Measurements from ENCODE around the gene LRPAP1.

Gene LRPAP1

DNA sequence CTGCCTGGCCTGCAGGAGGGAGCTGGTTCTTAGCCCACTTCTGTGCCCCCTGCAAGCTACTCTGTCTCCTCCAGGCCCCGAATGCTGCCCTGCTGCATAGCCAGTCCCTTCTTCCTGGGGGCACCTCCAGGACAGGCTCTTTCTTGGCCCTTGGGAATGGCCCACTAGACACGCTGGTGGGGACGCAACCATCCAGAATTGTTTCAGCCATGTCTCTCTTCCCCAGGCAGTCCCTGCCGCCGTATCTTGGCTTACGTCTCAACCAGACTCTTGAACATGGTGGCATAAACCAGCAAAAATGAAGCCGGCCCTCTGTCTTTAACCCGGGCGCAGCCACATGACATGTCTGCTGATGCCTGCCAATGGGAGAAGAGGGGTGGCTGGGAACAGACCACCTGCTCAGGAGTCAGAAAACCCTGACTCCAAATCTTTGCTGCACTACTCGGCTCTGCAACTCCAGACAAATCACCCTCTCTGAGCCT is 9.0 kb downstream of the LRPAP1 start:
- no peak overlapping the region for H2AFZ ChIP-seq (ENCODE audit: low read depth, low read length)
- no peak for DNase-seq
- H3K9ac ChIP-seq (ENCODE audit: low read length) = no peak overlapping the region
- H2AK5ac ChIP-seq (ENCODE audit: low read length, severe bottlenecking) = no peak overlapping the region
- peaks cover 53 to 96% of the 10 kb centered on the region in 2 experiments for H3K36me3 ChIP-seq (ENCODE audit: control insufficient read depth in 1 of 2, insufficient read depth in 2 of 2, low read depth in 1 of 2, low read length in 2 of 2)
- H3K23ac ChIP-seq (ENCODE audit: low read length in 2 of 2) = no peak overlapping the region
- no peak overlapping the region for H2BK12ac ChIP-seq (ENCODE audit: low read length in 2 of 2)
- H2BK5ac ChIP-seq (ENCODE audit: low read depth, low read length, poor library complexity, severe bottlenecking) = no peak overlapping the region
- H4K8ac ChIP-seq (ENCODE audit: low read length) = no peak overlapping the region
- H3K9me3 ChIP-seq (ENCODE audit: control insufficient read depth, low read length) = no peaks in the 10 kb centered on the region
- no peak overlapping the region for H3K18ac ChIP-seq (ENCODE audit: low read depth in 1 of 2, low read length in 2 of 2)
- no peaks in the 10 kb centered on the region for H3K27me3 ChIP-seq (ENCODE audit: control insufficient read depth in 1 of 2, insufficient read depth in 1 of 2, low read length in 2 of 2)
- no peak overlapping the region for H2BK120ac ChIP-seq (ENCODE audit: low read depth, low read length)
- H3K14ac ChIP-seq (ENCODE audit: low read length in 2 of 2) = no peak overlapping the region
- H3K4me2 ChIP-seq (ENCODE audit: low read length, poor library complexity, severe bottlenecking) = no peak overlapping the region
- peaks cover 62% of the 10 kb centered on the region for H3K79me1 ChIP-seq (replicated peaks; ENCODE audit: low read length, poor library complexity, severe bottlenecking)
- no peak overlapping the region for H4K91ac ChIP-seq (ENCODE audit: low read length)
- no peak overlapping the region for H3K27ac ChIP-seq (ENCODE audit: low read length, poor library complexity, severe bottlenecking)
- no peak overlapping the region for H3K4me3 ChIP-seq (ENCODE audit: insufficient read depth in 1 of 2, low read depth in 1 of 2, low read length in 2 of 2)
- no peak overlapping the region for H3K4ac ChIP-seq (ENCODE audit: low read depth in 1 of 2, low read length in 2 of 2)
- peaks cover 7% of the 10 kb centered on the region for H3K4me1 ChIP-seq (ENCODE audit: control insufficient read depth, insufficient read depth, low read depth, low read length)
- WGBS = 100% methylated on average over 10 of the region's 10 CpGs
- H2BK15ac ChIP-seq (ENCODE audit: low read depth, poor library complexity, severe bottlenecking) = no peak overlapping the region

DNA sequence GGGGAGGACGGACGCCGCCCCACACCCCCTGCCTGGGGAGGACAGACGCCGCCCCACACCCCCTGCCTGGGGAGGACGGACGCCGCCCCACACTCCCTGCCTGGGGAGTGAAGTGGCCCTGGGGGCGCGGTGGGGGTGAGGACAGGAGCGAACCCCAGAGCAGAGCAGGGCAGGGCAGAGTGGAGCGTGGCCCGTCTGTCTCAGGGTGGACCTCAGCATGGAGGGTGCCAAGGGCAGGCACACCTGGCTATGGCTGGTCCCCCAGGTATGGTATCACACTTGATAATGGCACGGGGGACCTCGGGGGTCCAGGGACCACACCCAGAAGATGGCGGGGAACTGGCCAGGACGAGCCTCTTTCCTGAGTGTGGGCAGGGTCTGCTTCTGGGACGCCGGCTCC is 9.6 kb downstream of the LRPAP1 start:
- H3K4me1 ChIP-seq (ENCODE audit: control insufficient read depth, insufficient read depth, low read depth, low read length) = peaks cover 4% of the 10 kb centered on the region
- no peak overlapping the region for H3K27ac ChIP-seq (ENCODE audit: low read length, poor library complexity, severe bottlenecking)
- H4K8ac ChIP-seq (ENCODE audit: low read length) = no peak overlapping the region
- no peak overlapping the region for H2BK120ac ChIP-seq (ENCODE audit: low read depth, low read length)
- no peak overlapping the region for H3K4ac ChIP-seq (ENCODE audit: low read depth in 1 of 2, low read length in 2 of 2)
- H3K4me3 ChIP-seq (ENCODE audit: insufficient read depth in 1 of 2, low read depth in 1 of 2, low read length in 2 of 2) = no peak overlapping the region
- no peak overlapping the region for H2AK5ac ChIP-seq (ENCODE audit: low read length, severe bottlenecking)
- peaks cover 57% of the 10 kb centered on the region for H3K79me1 ChIP-seq (replicated peaks; ENCODE audit: low read length, poor library complexity, severe bottlenecking)
- no peak overlapping the region for H4K91ac ChIP-seq (ENCODE audit: low read length)
- H2BK12ac ChIP-seq (ENCODE audit: low read length in 2 of 2) = no peak overlapping the region
- no peak overlapping the region for H3K4me2 ChIP-seq (ENCODE audit: low read length, poor library complexity, severe bottlenecking)
- no peak overlapping the region for H3K9ac ChIP-seq (ENCODE audit: low read length)
- no peak overlapping the region for H2AFZ ChIP-seq (ENCODE audit: low read depth, low read length)
- 98% methylated on average over 16 of the region's 19 CpGs for whole genome bisulfite sequencing
- no peak overlapping the region for H2BK15ac ChIP-seq (ENCODE audit: low read depth, poor library complexity, severe bottlenecking)
- peaks cover 58 to 96% of the 10 kb centered on the region in 2 experiments for H3K36me3 ChIP-seq (ENCODE audit: control insufficient read depth in 1 of 2, insufficient read depth in 2 of 2, low read depth in 1 of 2, low read length in 2 of 2)
- DNase-seq = no peak
- H2BK5ac ChIP-seq (ENCODE audit: low read depth, low read length, poor library complexity, severe bottlenecking) = no peak overlapping the region
- no peak overlapping the region for H3K23ac ChIP-seq (ENCODE audit: low read length in 2 of 2)
- H3K14ac ChIP-seq (ENCODE audit: low read length in 2 of 2) = no peak overlapping the region
- H3K27me3 ChIP-seq (ENCODE audit: control insufficient read depth in 1 of 2, insufficient read depth in 1 of 2, low read length in 2 of 2) = no peaks in the 10 kb centered on the region
- H3K9me3 ChIP-seq (ENCODE audit: control insufficient read depth, low read length) = no peaks in the 10 kb centered on the region
- H3K18ac ChIP-seq (ENCODE audit: low read depth in 1 of 2, low read length in 2 of 2) = no peak overlapping the region

DNA sequence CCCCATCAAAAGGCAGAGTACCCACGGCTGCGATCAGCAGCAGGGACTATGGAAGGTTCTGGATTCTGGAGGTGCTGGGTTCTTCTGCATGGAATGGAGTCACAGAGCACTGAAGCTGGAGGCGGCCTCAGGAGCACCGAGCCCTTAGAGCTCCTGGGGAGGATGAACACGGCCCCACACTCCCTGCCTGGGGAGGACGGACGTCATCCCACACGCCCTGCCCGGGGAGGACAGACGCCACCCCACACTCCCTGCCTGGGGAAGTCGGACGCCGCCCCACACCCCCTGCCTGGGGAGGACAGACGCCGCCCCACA is 9.9 kb downstream of the LRPAP1 start:
- no peak overlapping the region for H3K9ac ChIP-seq (ENCODE audit: low read length)
- H3K4ac ChIP-seq (ENCODE audit: low read depth in 1 of 2, low read length in 2 of 2) = no peak overlapping the region
- H3K27me3 ChIP-seq (ENCODE audit: control insufficient read depth in 1 of 2, insufficient read depth in 1 of 2, low read length in 2 of 2) = no peaks in the 10 kb centered on the region
- H2BK120ac ChIP-seq (ENCODE audit: low read depth, low read length) = no peak overlapping the region
- no peak overlapping the region for H2BK12ac ChIP-seq (ENCODE audit: low read length in 2 of 2)
- peaks cover 61 to 96% of the 10 kb centered on the region in 2 experiments for H3K36me3 ChIP-seq (ENCODE audit: control insufficient read depth in 1 of 2, insufficient read depth in 2 of 2, low read depth in 1 of 2, low read length in 2 of 2)
- no peak overlapping the region for H3K14ac ChIP-seq (ENCODE audit: low read length in 2 of 2)
- H2BK5ac ChIP-seq (ENCODE audit: low read depth, low read length, poor library complexity, severe bottlenecking) = no peak overlapping the region
- no peak overlapping the region for H3K18ac ChIP-seq (ENCODE audit: low read depth in 1 of 2, low read length in 2 of 2)
- H3K23ac ChIP-seq (ENCODE audit: low read length in 2 of 2) = no peak overlapping the region
- H2AK5ac ChIP-seq (ENCODE audit: low read length, severe bottlenecking) = no peak overlapping the region
- no peak overlapping the region for H2BK15ac ChIP-seq (ENCODE audit: low read depth, poor library complexity, severe bottlenecking)
- no peaks in the 10 kb centered on the region for H3K9me3 ChIP-seq (ENCODE audit: control insufficient read depth, low read length)
- H2AFZ ChIP-seq (ENCODE audit: low read depth, low read length) = no peak overlapping the region
- no peak overlapping the region for H4K91ac ChIP-seq (ENCODE audit: low read length)
- peaks cover 54% of the 10 kb centered on the region for H3K79me1 ChIP-seq (replicated peaks; ENCODE audit: low read length, poor library complexity, severe bottlenecking)
- H3K4me1 ChIP-seq (ENCODE audit: control insufficient read depth, insufficient read depth, low read depth, low read length) = no peaks in the 10 kb centered on the region
- no peak for DNase-seq
- no peak overlapping the region for H3K4me3 ChIP-seq (ENCODE audit: insufficient read depth in 1 of 2, low read depth in 1 of 2, low read length in 2 of 2)
- WGBS = 95% methylated on average over 13 of the region's 15 CpGs
- no peak overlapping the region for H3K27ac ChIP-seq (ENCODE audit: low read length, poor library complexity, severe bottlenecking)
- H3K4me2 ChIP-seq (ENCODE audit: low read length, poor library complexity, severe bottlenecking) = no peak overlapping the region
- no peak overlapping the region for H4K8ac ChIP-seq (ENCODE audit: low read length)

DNA sequence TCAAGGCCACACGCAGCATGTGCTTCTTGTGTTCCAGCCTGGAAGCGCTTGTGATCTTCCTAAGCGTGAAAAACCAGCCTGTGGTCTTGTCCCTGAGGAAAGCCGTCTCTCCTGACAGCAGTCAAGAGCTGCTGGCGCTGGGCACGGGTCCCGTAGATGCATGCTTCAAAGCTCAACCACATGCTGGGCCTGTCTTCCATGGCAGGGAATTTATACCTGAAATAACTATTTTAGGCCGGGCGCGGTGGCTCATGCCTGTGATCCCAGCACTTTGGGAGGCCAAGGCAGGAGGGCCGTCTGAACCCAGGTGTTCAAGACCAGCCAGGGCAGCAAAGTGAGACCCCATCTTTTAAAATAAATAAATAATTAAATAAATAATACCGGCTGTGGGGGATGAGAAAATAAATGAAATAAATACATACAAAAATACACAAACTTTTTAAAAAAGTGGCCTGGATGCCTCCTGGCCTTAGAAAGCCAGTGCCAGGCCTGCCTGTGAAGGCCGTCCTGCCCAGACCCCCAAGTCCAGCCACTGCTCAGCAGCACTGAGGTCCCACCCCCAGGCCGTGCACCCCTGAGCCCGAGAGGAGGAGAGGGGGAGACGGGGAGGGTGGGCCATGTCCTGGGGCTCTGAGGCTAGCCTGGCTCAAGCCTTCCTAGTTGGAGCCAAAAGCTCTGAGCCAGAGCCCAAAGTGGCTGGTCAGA is 10.4 kb downstream of the LRPAP1 start:
- Histone ChIP-seq H2BK5ac (ENCODE audit: low read depth, low read length, poor library complexity, severe bottlenecking) (no peak overlapping the region), H2AFZ (ENCODE audit: low read depth, low read length) (no peak overlapping the region), H3K27ac (ENCODE audit: low read length, poor library complexity, severe bottlenecking) (no peak overlapping the region), H2BK15ac (ENCODE audit: low read depth, poor library complexity, severe bottlenecking) (no peak overlapping the region), H3K4ac (ENCODE audit: low read depth in 1 of 2, low read length in 2 of 2) (no peak overlapping the region), H3K9me3 (ENCODE audit: control insufficient read depth, low read length) (no peaks in the 10 kb centered on the region), H3K4me3 (ENCODE audit: insufficient read depth in 1 of 2, low read depth in 1 of 2, low read length in 2 of 2) (no peak overlapping the region), H3K27me3 (ENCODE audit: control insufficient read depth in 1 of 2, insufficient read depth in 1 of 2, low read length in 2 of 2) (no peaks in the 10 kb centered on the region), H2BK12ac (ENCODE audit: low read length in 2 of 2) (no peak overlapping the region), H3K14ac (ENCODE audit: low read length in 2 of 2) (no peak overlapping the region), H3K79me1 (replicated peaks; ENCODE audit: low read length, poor library complexity, severe bottlenecking) (peaks cover 48% of the 10 kb centered on the region), H2AK5ac (ENCODE audit: low read length, severe bottlenecking) (no peak overlapping the region), H4K91ac (ENCODE audit: low read length) (no peak overlapping the region), H4K8ac (ENCODE audit: low read length) (no peak overlapping the region), H3K18ac (ENCODE audit: low read depth in 1 of 2, low read length in 2 of 2) (no peak overlapping the region), H3K9ac (ENCODE audit: low read length) (no peak overlapping the region), H2BK120ac (ENCODE audit: low read depth, low read length) (no peak overlapping the region), H3K23ac (ENCODE audit: low read length in 2 of 2) (no peak overlapping the region), H3K36me3 (ENCODE audit: control insufficient read depth in 1 of 2, insufficient read depth in 2 of 2, low read depth in 1 of 2, low read length in 2 of 2) (peaks cover 66 to 97% of the 10 kb centered on the region in 2 experiments), H3K4me1 (ENCODE audit: control insufficient read depth, insufficient read depth, low read depth, low read length) (no peaks in the 10 kb centered on the region), H3K4me2 (ENCODE audit: low read length, poor library complexity, severe bottlenecking) (no peak overlapping the region)
- 98% methylated on average over 14 of the region's 16 CpGs for WGBS
- DNase-seq = no peak

Measured in mesenchymal stem cell (in vitro differentiated cells and primary cell).